Duodenal mucosa (tissue), 2 donors: ENCODE data around the gene BICRAL.
A peak's percentile ranks its signal among the peaks of the same experiment; 100 is the strongest.
"Not testable (repeated sequence)": the region's sequence is repeated elsewhere in the genome, so short reads cannot be mapped to it uniquely, and the experiment has no call there.

ENCODE experiments used
- H3K27ac ChIP-seq: one replicate; pipeline ENCODE4 v1.7.0; 2013; ENCODE audit warnings: low read depth, low read length
- H3K27me3 ChIP-seq, 2 donors: one replicate each; pipeline ENCODE4 v1.7.0; 2013; ENCODE audit warnings: low read length in 2 of 2, control low read depth in 1 of 2; ENCODE audit not compliant: insufficient read depth in 2 of 2, control insufficient read depth in 1 of 2
- H3K36me3 ChIP-seq, 2 donors: one replicate each; pipeline ENCODE4 v1.7.0; 2013; ENCODE audit warnings: low read length in 2 of 2, control low read depth in 1 of 2; ENCODE audit not compliant: insufficient read depth in 2 of 2, control insufficient read depth in 1 of 2
- H3K4me1 ChIP-seq, 2 donors: one replicate each; pipeline ENCODE4 v1.7.0; 2013; ENCODE audit warnings: low read length in 2 of 2, control low read depth in 1 of 2; ENCODE audit not compliant: insufficient read depth in 2 of 2, control insufficient read depth in 1 of 2
- H3K4me3 ChIP-seq, 2 donors: one replicate each; pipeline ENCODE4 v1.7.0; 2013; ENCODE audit warnings: low read length in 2 of 2, low read depth in 1 of 2
- H3K9ac ChIP-seq, 2 donors: one replicate each; pipeline ENCODE4 v1.7.0; 2013; ENCODE audit warnings: low read length in 2 of 2, low read depth in 1 of 2
- H3K9me3 ChIP-seq, 2 donors: one replicate each; pipeline ENCODE4 v1.7.0; 2013; ENCODE audit warnings: low read length in 2 of 2, control low read depth in 1 of 2; ENCODE audit not compliant: control insufficient read depth in 1 of 2

The BICRAL gene

DNA sequence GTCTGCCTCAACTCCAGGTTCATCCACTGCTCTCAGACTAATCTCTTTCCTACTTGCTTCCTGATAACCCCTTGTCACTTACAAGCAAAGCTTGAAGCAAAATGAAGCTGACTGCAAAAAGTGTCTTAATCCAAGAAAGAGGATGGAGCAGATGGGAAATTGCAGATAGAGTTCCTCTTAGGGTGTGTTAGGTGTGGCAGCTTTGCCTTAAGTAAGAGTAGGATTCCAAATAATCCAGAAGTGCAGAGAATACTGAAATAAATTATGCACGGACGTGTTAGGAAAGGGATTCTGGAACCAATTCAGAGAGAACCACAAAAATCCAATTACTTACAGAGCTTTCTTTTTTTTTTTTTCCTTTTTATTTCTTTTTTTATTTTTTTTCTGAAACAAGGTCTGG is 91.5 kb downstream of the BICRAL start:
- H3K27ac ChIP-seq = no peak overlapping the region
- no peak overlapping the region for H3K4me3 ChIP-seq
- H3K9me3 ChIP-seq = no peaks in the 10 kb centered on the region
- H3K36me3 ChIP-seq = peaks cover 0 to 10% of the 10 kb centered on the region in 2 donors
- no peak overlapping the region for H3K9ac ChIP-seq
- no peaks in the 10 kb centered on the region for H3K4me1 ChIP-seq
- H3K27me3 ChIP-seq = no peaks in the 10 kb centered on the region

DNA sequence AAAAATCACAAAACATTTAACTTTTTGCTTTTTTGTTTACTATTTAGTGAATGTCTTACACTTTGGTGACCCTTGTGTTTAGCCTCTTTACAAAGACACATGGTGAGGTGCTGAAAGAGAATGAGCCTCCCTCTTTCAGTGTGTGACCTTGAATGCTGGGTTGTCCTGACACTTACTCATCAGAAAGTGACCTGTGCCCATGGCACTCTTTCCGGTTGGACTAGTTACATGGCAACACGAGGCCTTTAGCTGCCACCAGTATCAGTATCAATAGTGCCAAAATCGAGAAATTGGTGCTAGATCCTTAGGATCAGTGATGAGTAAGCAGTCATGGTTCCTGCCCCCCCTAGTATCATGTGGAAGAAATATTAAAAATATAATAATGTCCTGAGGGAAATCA is 95.8 kb downstream of the BICRAL start:
- no peaks in the 10 kb centered on the region for H3K9me3 ChIP-seq
- H3K27ac ChIP-seq = no peak overlapping the region
- peaks cover 0 to 3% of the 10 kb centered on the region in 2 donors for H3K36me3 ChIP-seq
- H3K27me3 ChIP-seq = no peaks in the 10 kb centered on the region
- H3K4me1 ChIP-seq = peaks cover 0 to 4% of the 10 kb centered on the region in 2 donors
- H3K9ac ChIP-seq = no peak overlapping the region
- H3K4me3 ChIP-seq = no peak overlapping the region

DNA sequence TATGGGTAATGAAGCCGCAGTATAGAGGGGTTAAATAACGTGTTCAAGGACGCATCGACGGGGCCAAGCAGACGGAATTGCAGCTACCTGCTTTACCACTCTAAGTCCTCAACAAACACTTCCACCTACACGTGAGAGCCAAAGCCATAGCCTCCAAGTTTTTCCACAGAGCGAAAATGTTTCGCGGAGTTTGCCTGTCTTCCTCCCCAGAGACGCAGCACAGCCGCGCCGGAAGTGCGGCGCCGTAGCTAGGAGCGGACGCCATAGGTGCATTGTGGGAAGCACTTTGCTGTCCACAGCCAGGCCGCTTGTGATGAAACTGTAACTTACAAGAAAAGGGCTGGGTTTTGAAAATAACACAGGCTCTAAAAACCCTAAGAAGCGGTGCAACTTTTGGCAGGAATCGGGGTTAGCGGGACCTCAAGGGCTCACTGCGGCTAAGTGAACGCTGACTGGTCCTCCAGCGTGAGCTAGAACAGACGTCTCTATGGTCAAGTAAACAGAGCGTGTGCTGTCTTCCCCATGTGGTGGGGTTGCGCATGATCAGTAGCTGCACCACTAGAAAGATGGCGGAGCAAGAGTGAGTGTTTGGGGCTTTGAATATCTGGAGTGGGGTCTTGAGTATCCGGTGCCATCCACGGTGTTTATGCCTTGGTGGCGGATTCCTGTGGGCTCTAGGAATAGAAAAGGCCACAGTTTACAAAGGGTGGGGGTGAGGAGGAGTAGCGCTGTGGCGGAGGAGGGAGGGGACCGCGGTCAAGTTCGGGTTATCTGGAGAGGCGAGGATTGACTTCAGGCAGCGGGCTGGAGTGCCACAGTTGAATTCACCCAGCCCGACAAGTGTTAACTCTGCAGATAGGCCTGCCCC is 97.8 kb downstream of the BICRAL start, which contains the start of gene RPL7L1:
TSS of gene RPL7L1 (plus strand) at position 245 of the 868 bp plus-strand sequence. CDS start at position 540, 295 bp downstream.
- H3K9me3 ChIP-seq = no peaks in the 10 kb centered on the region
- no peaks in the 10 kb centered on the region for H3K27me3 ChIP-seq
- H3K27ac ChIP-seq = peak within 1 kb of the TSS; percentile 83
- peak within 1 kb of the TSS; percentile 87 to 92 for H3K4me3 ChIP-seq
- H3K36me3 ChIP-seq = peaks cover 18 to 22% of the 10 kb centered on the region in 2 donors
- peaks cover 0 to 4% of the 10 kb centered on the region in 2 donors for H3K4me1 ChIP-seq
- peak within 1 kb of the TSS; percentile 73 to 94 for H3K9ac ChIP-seq

DNA sequence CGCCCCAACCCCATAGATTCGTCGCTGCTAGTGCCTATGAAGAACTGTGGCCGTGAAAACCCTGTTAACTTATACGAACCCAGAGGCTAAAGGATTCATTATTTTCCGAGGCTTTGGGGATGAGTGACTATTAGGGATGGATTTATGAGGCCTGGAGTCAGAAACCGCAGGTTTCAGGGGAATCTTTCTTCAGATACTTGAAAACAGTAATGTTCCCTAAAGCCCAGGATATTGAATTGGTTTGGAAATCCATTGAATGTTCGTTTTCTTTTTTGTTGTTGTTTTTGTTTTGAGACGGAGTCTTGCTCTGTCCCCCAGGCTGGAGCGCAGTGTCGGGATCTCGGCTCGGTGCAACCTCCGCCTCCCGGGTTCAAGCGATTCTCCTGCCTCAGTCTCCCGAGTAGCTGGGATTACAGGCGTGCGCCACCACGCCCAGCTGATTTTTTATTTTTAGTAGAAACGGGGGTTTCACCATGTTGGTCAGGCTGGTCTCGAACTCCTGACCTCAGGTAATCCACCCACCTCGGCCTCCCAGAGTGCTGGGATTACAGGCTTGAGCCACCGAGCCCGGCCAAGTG is 98.5 kb downstream of the BICRAL start:
- peaks cover 22 to 27% of the 10 kb centered on the region in 2 donors for H3K36me3 ChIP-seq
- H3K4me3 ChIP-seq = peak overlapping the region; percentile 87 to 92
- H3K27me3 ChIP-seq, H3K4me1 ChIP-seq, H3K9me3 ChIP-seq: not testable (repeated sequence)
- H3K27ac ChIP-seq = peak overlapping the region; percentile 83
- peak overlapping the region; percentile 69 to 94 for H3K9ac ChIP-seq

DNA sequence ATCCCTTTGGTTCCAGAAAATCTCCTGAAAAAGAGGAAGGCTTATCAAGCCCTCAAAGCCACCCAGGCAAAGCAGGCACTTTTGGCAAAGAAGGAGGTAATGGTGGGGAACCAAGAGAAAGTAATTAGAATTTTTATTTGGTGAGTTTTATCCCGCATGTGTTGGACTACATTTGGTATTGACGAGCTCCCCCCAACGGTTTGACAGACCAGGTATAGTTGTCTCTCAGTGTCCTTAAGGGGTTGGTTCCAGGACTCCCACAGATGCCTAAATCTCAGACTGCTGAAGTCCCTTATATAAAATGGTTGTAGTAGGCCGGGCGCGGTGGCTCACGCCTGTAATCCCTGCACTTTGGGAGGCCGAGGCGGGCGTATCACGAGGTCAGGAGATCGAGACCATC is 99.0 kb downstream of the BICRAL start:
- H3K9me3 ChIP-seq, H3K27ac ChIP-seq, H3K4me1 ChIP-seq, H3K27me3 ChIP-seq: not testable (repeated sequence)
- Histone ChIP-seq H3K36me3 (peaks cover 28 to 33% of the 10 kb centered on the region in 2 donors), H3K9ac (peak overlapping the region; percentile 69 to 94), H3K4me3 (peak overlapping the region; percentile 87 to 92)

DNA sequence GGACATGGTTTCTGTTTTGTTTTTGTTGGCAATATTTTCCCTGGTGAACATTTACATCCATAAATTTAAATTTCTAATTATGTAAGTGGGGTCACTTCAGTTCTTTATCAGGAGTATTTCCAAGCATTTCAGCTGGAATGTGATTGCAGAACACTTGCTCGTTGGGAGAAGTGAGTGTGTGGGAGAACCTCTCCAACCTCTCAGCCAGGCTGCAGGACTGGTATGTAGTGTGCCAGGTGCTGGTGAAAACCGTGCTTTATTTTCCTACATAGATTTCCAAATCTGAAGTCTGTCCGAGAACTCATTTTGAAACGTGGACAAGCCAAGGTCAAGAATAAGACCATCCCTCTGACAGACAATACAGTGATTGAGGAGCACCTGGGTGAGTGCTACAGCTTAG is 103.8 kb downstream of the BICRAL start:
- H3K36me3 ChIP-seq = peaks cover 30 to 36% of the 10 kb centered on the region in 2 donors
- H3K4me1 ChIP-seq = peaks cover 4 to 8% of the 10 kb centered on the region in 2 donors
- no peak overlapping the region for H3K4me3 ChIP-seq
- H3K27me3 ChIP-seq = no peaks in the 10 kb centered on the region
- H3K9me3 ChIP-seq = no peaks in the 10 kb centered on the region
- no peak overlapping the region for H3K9ac ChIP-seq
- no peak overlapping the region for H3K27ac ChIP-seq

DNA sequence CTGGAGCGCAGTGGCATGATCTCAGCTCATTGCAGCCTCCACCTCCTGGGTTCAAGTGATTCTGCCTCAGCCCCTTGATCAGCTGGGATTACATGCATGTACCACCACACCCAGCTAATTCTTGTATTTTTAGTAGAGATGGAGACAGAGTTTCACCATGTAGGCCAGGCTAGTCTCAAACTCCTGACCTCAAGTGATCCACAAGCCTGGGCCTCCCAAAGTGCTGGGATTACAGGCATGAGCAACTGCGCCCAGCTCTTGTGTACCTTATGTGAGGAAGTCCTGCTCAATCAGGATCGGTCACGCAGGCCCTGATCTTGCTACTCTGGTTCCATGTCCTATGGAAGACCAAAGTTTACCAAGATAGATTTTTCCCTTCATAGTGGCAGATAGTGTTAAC is 106.3 kb downstream of the BICRAL start:
- Histone ChIP-seq H3K36me3 (peaks cover 25 to 28% of the 10 kb centered on the region in 2 donors), H3K4me1 (peaks cover 4 to 11% of the 10 kb centered on the region in 2 donors)
- H3K4me3 ChIP-seq, H3K9ac ChIP-seq, H3K27me3 ChIP-seq, H3K9me3 ChIP-seq, H3K27ac ChIP-seq: not testable (repeated sequence)

DNA sequence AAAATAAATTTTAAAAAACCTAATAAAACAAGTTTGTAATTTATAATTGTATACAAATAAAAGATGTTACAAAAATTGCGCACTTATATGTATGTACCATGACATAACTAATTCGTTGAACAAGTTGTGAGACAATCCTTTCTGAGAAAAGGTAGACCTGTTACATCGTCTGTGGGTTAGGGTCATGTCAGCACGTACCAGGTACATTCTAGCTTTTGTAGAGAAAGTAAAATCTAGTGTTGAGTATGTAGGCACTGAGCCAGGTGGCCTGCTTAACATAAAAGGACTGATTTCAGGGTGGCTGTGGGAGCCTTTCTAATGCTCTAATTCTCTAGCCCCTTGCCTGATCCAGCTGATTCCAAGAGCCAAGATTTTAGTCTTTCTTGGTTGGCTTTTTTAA is 108.0 kb downstream of the BICRAL start:
- peaks cover 4 to 11% of the 10 kb centered on the region in 2 donors for H3K4me1 ChIP-seq
- H3K9ac ChIP-seq = peak overlapping the region; percentile 78 to 91
- peaks cover 11 to 12% of the 10 kb centered on the region in 2 donors for H3K36me3 ChIP-seq
- no peaks in the 10 kb centered on the region for H3K27me3 ChIP-seq
- no peak overlapping the region for H3K27ac ChIP-seq
- H3K4me3 ChIP-seq = peak overlapping the region; percentile 87 to 90
- H3K9me3 ChIP-seq = no peaks in the 10 kb centered on the region

DNA sequence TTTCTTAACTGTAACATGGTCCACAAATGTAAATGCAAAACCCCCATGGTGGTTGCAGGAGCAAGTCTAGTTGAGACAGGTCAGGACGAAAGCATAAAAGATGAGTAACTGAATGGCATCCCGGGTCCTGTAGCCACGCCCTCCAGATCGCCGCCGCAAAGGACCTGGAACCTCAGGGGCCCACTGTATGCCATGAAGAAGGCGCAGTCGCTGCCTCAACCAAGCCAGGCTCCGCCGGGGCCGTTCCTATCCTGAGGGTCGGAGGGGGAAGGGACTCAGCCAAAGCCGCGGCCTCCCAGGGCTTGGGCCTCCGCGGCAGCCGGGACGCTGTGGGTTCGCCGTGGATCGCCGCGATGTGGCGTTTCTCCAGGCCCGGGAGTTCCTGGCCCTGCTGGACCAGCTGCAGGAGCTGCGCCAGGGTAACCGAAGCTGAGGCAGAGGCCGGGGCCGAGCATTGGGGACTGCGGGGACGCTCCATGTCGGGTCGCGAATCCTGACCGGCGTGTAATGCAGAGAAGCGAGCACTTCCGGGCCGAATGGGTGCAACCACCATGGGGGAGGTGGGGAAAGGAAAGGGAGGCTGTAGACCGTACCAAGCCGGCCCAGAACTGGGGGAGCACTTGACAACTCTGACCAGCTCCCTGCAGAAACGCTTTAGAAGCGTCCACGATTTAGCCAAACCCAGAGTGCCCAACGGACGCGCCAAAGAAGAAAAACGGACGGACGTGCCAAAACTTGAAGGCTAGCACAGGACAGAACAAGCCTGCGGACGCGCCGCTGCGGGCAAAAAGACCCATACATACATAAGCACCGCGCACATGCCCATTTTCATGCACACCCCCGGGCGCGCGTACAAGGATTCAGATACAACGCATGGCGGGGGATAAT is 108.7 kb downstream of the BICRAL start:
- Histone ChIP-seq H3K27me3 (no peaks in the 10 kb centered on the region), H3K4me1 (peaks cover 4 to 11% of the 10 kb centered on the region in 2 donors), H3K27ac (peak overlapping the region; percentile 84), H3K9ac (peak overlapping the region; percentile 78 to 91), H3K4me3 (peak overlapping the region; percentile 87 to 90), H3K36me3 (peaks cover 6 to 7% of the 10 kb centered on the region in 2 donors), H3K9me3 (no peaks in the 10 kb centered on the region)
